MG63 (cell line): ENCODE data around the gene DGKD. TPM values are rescaled to one million over a fixed set of nuclear protein-coding genes. Genes with fewer than 3 reads are reported as not detected.
"Not testable (repeated sequence)": the region's sequence is repeated elsewhere in the genome, so short reads cannot be mapped to it uniquely, and the experiment has no call there.

ENCODE experiments used
- DNase-seq: peaks from one replicate; pipeline ENCODE4 v3.0.0-alpha.2; 2020
- H3K27me3 ChIP-seq: fragments of 250-450 bp; sonication (Bioruptor Pico); 2 replicates; pipeline ENCODE4 v1.5.1; 2020; ENCODE audit warnings: mild to moderate bottlenecking, moderate library complexity
- H3K36me3 ChIP-seq: fragments of 250-450 bp; sonication (Bioruptor Pico); 2 replicates; pipeline ENCODE4 v1.5.1; 2020; ENCODE audit warnings: mild to moderate bottlenecking, moderate library complexity
- H3K4me3 ChIP-seq: fragments of 250-450 bp; sonication (Bioruptor Pico); 2 replicates; pipeline ENCODE4 v1.5.1; 2020; ENCODE audit warnings: mild to moderate bottlenecking, moderate library complexity
- H3K9me3 ChIP-seq: fragments of 250-450 bp; sonication (Bioruptor Pico); 2 replicates; pipeline ENCODE4 v1.5.1; 2020; ENCODE audit warnings: mild to moderate bottlenecking, moderate library complexity
- total RNA-seq: library from RNA; depleted of rRNA; stranded (reverse); fragments of >200 nt; shearing (Covaris generic); gene quantifications from 2 replicates; pipeline ENCODE4 v1.2.3, GENCODE V29; 2014; ENCODE audit warnings: low replicate concordance

The DGKD gene
- total RNA-seq, 1 experiment from 2014 or later, result 8.8 TPM

- no peak overlapping the region for H3K4me3 ChIP-seq
Measured at GRCh38 chr2:233387225-233387624, 32.9 kb downstream of the DGKD start.

GRCh38 chr2:233387667-233388528 is 33.6 kb downstream of the DGKD start:
- Histone ChIP-seq H3K27me3 (no peaks in the 10 kb centered on the region), H3K36me3 (peaks cover 9% of the 10 kb centered on the region; the same call in 1 of the 2 replicates), H3K9me3 (no peaks in the 10 kb centered on the region), H3K4me3 (no peak overlapping the region)
- peak; percentile 84 for DNase-seq

More at GRCh38 chr2:233387225-233387624, 32.9 kb downstream of the DGKD start:
- no peaks in the 10 kb centered on the region for H3K27me3 ChIP-seq
- DNase-seq, result no peak
- no peaks in the 10 kb centered on the region for H3K9me3 ChIP-seq
- H3K36me3 ChIP-seq, result peaks cover 9% of the 10 kb centered on the region; the same call in 1 of the 2 replicates

DNA sequence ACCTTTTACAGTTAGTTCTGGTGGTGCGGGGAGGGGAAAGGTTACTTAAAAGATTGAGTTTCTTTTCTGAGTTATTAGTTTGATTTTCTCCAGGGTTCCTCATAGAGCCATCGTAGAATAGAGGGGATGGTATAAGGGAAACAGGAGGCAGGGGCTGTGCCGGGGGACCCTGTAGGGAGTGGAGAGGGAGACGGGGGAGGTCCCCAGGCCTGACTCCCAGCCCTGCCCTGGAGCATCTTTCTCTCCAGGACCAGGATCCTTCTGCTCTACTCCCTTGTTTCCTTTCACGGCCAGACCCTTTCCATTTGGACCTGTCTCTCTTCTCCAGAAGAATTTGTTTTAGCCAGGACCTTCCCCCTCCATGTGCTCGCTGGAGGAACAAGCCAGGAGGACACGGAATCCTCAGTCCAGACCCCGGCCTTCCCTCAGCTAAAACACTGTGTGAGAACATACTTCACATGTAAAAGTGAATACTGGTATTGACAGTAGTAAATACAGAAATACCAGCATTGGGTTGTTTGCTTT is 35.4 kb downstream of the DGKD start:
- no peaks in the 10 kb centered on the region for H3K9me3 ChIP-seq
- H3K4me3 ChIP-seq, result no peak overlapping the region
- peaks cover 9% of the 10 kb centered on the region; the same call in 1 of the 2 replicates for H3K36me3 ChIP-seq
- no peak for DNase-seq
- no peaks in the 10 kb centered on the region for H3K27me3 ChIP-seq

DNA sequence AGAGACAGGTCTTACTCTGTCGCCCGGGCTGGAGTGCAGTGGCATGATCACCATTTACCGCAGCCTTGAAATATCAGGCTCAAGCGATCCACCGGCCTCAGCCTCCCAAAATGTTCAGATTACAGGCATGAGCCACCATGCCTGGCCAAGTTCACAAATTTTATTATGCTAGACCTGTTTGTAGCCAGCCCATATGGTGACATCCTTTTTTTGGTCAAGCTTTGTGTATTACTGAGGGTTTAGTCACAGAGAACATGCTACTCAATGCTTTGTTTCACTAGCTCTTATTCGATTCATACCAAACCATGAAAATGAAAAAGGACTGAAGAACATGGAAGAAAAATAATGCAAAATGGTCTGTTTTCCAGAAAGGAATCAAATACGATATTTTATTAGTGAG is 41.4 kb downstream of the DGKD start:
- Histone ChIP-seq H3K27me3 (no peaks in the 10 kb centered on the region), H3K36me3 (no peaks in the 10 kb centered on the region; the same call in none of the 2 replicates), H3K9me3 (no peaks in the 10 kb centered on the region), H3K4me3 (no peak overlapping the region)
- no peak for DNase-seq

GRCh38 chr2:233396726-233397665 is 42.7 kb downstream of the DGKD start:
- H3K36me3 ChIP-seq, H3K9me3 ChIP-seq, H3K27me3 ChIP-seq, H3K4me3 ChIP-seq, DNase-seq: not testable (repeated sequence)

DNA sequence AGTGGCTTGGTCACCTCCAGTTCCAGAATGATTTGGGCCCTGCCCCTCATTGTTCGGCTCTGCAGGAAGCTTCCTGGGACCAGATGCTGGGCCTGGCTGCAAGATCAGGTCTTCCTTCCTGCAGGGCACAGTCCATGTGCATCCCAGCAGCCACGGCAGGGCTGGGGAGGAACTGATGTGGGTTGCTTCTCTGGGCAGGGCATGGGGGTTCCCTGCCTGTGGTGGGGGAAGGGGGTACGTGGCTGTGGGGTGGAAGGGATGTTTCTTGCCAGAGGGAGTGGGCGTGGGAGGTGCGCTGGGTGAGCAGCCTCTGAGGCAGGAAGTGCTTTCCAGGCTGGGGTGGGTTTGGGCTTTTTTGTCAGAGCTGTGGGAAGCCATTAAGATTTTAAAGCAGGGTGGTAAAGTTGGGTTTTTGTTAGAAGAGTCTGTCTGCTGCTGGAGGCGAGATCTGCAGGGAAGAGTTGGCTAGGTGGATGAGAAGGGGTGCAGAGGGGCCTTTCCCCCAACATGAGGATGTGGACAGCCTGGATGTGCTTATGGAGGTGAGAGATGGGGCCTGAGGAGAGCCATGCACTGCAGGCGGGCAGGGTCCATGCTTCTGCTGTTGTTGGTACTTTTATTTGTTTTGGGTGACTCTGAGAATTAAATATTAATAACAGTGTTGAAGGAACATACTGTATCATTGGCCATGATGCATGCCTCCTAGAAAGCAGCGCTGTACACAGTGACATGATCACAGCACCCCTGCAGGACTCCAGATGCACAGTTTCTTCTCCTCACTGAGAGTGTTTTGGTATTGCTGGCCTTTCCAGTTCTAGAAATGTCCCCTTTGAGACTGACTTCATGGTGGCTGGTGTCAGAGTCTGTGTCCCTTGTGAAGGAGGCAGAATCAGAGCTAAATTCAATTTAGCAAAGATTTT is 45.3 kb downstream of the DGKD start:
- peaks cover 3% of the 10 kb centered on the region for H3K36me3 ChIP-seq
- no peaks in the 10 kb centered on the region for H3K9me3 ChIP-seq
- H3K27me3 ChIP-seq, result no peaks in the 10 kb centered on the region
- H3K4me3 ChIP-seq, result no peak overlapping the region
- no peak for DNase-seq

- DNase-seq, result no peak
Measured at GRCh38 chr2:233400341-233400740, 46.0 kb downstream of the DGKD start.

DNA sequence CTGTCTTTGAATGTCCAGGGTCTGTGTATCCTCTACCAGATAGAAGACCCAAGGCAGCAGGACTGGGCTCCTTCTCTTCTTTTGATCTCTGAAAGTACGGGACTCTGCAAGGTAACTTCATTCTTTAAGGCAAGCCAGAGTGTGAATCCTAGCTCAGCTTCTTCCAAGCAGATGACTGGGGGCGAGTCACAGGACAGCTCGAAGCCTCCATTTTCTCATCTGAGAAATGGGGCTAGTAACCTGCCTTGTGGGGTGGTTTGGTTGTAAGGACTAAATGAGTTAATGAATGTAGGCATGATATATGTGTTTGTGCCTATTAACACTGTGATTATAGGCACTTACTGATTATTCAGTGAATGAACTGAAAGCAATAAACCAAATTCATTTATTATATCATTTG is 46.7 kb downstream of the DGKD start:
- Histone ChIP-seq H3K36me3 (peaks cover 4% of the 10 kb centered on the region), H3K27me3 (no peaks in the 10 kb centered on the region), H3K9me3 (no peaks in the 10 kb centered on the region), H3K4me3 (no peak overlapping the region)
- no peak for DNase-seq

More at GRCh38 chr2:233400341-233400740, 46.0 kb downstream of the DGKD start:
- Histone ChIP-seq H3K27me3 (no peaks in the 10 kb centered on the region), H3K9me3 (no peaks in the 10 kb centered on the region), H3K4me3 (no peak overlapping the region), H3K36me3 (peaks cover 4% of the 10 kb centered on the region)

DNA sequence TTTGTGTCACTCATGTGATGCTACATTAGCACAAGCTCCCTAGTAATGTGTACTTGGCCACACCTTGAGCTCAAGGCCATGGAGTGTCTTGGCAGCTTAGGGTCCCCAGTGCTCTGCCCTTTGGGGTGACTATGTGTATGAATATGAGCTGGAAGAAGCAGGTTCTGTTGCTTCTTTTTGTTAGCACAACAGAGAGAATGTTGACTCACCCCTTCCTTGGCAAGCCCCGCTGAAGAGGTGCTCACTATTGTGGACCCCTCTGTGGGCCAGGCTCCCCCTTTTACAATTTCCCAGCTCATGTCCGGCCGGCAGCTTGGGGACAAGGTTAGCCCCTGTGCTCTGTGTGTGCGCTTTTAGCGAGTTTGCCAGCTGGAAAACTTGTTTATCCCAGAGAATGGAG is 48.1 kb downstream of the DGKD start:
- no peak for DNase-seq
- no peaks in the 10 kb centered on the region for H3K9me3 ChIP-seq
- H3K27me3 ChIP-seq, result no peaks in the 10 kb centered on the region
- no peak overlapping the region for H3K4me3 ChIP-seq
- peaks cover 12% of the 10 kb centered on the region for H3K36me3 ChIP-seq

DNA sequence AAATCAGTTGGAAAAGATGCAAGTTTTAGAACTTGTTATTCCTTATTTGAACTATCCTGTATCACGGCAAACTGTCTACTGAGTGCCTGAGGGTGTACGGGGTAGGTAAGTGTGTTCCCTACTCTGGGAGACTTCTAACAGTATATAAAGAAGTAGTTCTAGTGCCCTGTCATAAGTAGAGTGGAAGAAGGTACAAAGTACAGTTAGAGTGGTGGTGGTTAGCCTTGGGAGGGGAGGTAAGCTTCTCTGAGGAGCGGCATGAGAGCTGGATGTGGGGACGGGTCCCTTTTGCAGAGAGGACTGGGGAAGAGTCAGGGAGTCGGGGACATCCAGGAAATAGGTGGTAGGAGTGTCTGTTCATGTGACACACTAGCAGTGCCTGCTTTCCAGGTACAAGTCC is 48.5 kb downstream of the DGKD start:
- Histone ChIP-seq H3K27me3 (no peaks in the 10 kb centered on the region), H3K4me3 (no peak overlapping the region)

DNA sequence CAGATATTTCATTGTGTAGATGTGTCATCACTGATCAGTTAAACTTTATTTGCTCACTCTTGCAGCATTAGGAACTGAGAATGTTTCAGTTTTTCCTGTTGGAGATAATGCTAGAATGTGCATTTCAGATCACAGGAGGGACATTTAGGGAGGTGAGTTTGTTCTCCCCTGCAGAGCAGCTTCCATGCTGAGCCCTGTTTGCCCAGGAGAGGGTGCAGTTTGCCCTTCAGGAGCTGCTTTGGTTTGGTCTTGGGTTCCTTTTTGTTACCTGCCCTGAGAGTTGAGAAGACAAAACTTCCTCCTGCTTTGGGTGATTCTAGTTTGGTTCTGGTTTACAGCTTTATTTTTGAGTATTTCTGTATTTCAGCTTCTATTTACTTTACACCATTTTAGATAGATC is 49.9 kb downstream of the DGKD start:
- Histone ChIP-seq H3K4me3 (no peak overlapping the region), H3K27me3 (no peaks in the 10 kb centered on the region)
- DNase-seq, result no peak

More for the DNA sequence above, 48.5 kb downstream of the DGKD start:
- no peak for DNase-seq
- no peaks in the 10 kb centered on the region for H3K9me3 ChIP-seq
- H3K36me3 ChIP-seq, result peaks cover 12% of the 10 kb centered on the region

DNA sequence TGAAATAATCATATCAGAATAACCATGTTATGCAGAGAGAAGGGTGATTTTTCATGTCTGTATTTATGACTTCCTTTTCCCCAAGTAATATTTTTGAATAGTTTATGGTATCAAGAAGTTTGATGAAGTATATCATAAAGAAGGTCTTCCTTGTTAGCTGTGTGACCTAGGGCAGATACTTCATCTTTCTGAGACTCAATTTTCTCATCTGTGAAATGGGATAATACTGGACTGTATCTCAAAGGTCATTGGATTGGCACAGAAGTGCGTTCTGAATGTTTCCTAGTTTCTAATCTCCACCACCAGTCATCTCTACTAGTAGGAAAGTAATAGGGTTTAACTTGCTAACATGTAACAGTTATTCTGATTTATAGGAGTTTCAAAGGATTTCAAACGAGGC is 52.6 kb downstream of the DGKD start:
- DNase-seq, result no peak
- Histone ChIP-seq H3K36me3 (peaks cover 24% of the 10 kb centered on the region), H3K4me3 (no peak overlapping the region), H3K9me3 (peaks cover 10% of the 10 kb centered on the region), H3K27me3 (no peaks in the 10 kb centered on the region)

More for the DNA sequence above, 49.9 kb downstream of the DGKD start:
- Histone ChIP-seq H3K9me3 (no peaks in the 10 kb centered on the region), H3K36me3 (peaks cover 12% of the 10 kb centered on the region)

DNA sequence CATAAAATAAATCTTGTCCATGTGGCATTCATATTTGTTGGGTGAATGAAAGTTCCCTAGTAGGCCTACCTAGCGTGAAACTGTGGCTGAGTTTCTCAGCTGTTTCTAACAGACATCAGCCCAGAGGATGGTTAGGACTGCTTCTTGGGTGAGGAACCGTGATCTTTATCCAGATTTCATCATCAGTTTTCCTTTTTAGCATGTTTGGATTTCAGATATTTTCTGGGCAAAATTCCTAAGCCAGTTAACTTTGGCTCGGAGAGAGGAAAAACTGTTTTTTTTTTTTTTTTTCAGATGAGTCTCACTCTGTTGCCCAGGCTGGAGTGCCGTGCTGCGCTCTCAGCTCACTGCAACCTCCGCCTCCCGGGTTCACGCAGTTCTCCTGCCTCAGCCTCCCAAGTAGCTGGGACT is 53.5 kb downstream of the DGKD start:
- Histone ChIP-seq H3K27me3 (no peaks in the 10 kb centered on the region), H3K4me3 (no peak overlapping the region), H3K36me3 (peaks cover 24% of the 10 kb centered on the region), H3K9me3 (peaks cover 14% of the 10 kb centered on the region)
- DNase-seq, result no peak

- H3K4me3 ChIP-seq, result no peak overlapping the region
- no peaks in the 10 kb centered on the region for H3K27me3 ChIP-seq
- H3K36me3 ChIP-seq, result peaks cover 24% of the 10 kb centered on the region
- peaks cover 14% of the 10 kb centered on the region for H3K9me3 ChIP-seq
- no peak for DNase-seq
Measured at GRCh38 chr2:233408366-233409285, 54.3 kb downstream of the DGKD start.
